NCI-H1092 (cell line): Measurements from ENCODE around the gene MEF2C.

ENCODE experiments used
- DNase-seq: peaks from one replicate; lab custom pipeline; 2025; lab: John Stamatoyannopoulos, UW

Gene MEF2C

DNA sequence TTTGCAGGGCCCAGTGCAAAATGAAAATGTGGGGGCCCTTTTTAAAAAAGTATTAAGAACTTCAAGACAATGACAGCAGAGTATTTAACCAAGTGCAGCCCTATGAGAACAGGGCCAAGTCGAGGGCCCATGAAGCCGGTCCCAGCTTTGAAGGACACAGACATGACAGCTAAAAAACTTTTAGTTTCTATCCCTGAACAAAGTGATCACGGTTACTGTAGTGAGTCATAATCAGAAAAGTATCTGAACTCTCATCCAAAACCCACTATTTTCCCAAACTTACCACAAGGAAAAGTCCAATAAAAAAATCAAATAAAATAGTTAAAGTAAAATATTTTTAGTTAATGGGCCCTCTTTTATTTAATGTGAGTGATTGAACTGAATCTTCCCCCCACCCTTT is 126.0 kb downstream of the MEF2C start:
- DNase-seq: no peak

DNA sequence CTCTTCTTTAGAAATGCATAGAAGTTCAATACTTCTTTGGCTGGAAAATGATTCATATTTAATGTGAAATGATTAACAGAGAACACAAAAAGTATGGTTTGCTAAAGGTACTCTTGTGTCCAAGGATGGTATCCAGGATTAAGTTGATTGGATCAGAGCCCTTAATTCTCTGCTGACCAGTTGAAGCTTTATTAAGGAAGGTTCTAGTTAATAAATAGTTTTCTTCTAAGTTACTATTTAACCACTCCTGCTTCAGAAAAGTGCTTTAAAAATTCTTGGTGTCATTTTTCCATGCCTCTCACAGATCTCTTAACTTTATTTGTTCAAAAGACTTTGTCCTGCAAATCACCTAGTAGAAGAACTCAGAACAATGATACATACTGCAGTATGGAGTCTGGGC is 134.3 kb downstream of the MEF2C start:
- no peak for DNase-seq

DNA sequence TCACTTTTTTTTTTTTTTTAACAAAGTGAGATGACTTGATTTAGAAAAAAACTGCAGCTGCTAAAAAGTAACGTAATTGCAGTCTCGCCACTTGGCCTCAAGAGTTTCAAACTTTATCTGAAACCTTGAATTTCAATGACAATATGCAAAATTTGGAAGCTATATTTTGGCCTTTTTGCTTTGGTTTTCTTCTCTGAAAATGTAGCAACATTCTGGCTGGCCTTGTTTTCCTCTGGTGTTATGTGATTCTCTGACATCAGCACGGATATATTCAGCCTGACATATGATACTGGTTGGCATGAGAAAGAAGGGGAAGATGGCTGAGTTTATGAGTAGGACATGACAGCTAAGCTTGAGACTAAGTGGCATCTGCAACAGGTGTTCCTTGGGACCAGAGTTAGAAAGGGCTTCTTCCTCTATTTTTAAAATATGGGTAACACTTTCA is 136.5 kb downstream of the MEF2C start:
- DNase-seq: no peak

DNA sequence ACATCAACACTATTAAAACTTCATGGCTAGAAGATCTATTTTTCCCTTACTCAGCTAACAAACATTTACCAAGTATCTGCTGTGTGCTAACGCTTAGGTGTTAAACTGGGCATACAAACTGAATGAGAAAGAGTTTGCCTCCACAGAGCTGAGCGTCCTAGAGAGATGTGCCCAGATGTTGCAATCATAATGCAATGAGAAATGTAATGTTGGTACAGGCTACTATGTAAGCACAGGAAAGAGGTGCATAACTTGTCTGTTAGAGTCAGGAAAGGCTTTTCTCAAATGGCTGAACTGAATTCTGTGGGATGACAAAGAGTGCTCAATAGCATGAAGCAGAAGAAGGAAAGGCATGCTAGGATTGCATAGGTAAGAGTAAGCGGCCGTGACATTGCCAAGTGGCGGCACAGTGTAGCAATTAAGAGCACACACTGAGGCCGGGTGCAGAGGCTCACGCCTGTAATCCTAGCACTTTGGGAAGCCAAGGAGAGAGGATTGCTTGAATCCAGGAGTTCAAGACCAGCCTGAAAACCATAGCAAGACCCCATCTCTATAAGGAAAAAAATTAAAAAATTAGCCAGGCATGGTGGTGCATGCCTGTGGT is 137.8 kb downstream of the MEF2C start:
- DNase-seq: no peak

DNA sequence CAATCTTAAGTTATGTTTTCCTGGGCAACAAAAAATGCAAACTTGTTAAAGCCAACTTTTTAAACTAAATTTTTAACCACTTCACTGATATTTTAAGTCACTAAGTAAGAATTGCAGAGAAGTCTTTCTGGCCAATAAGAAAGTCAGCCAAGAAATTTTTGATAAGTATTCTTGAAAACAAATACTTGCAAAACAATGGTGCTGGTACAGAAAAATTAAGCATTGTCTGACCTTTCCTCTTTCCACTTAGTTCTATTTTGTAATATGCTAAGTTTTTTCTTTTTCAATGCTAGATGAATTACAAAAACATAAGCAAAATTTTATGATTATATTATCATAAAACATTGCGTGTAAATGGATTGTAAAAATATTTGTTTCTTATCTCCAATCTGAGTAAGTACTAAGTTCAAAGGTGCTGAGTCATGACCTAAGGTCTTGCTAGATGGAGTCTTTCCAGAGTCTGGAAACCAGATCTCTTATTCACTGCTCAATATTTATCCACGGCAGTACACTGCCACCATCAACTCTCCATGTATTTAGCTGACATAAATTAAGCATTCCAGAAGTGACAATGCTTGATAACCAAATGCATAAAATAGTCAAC is 139.7 kb downstream of the MEF2C start:
- DNase-seq: no peak

DNA sequence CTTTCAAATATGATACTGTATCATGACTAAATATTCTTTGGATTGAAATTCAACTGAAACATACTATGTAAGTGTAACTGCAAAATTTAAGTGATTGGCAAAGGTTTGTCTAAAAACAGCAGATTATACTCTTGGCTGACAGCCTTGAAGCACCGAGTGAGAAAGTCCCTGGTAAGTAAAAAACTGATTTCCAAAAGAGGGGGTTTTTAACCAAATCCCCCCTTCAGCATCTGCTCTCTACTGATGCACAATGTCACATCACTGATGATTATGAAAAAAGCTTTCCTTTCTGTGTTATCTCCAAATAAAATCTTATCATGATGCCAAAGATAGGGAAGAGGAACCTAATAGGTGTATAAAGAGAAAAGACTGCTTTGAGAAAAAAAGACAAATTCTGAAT is 141.0 kb downstream of the MEF2C start:
- no peak for DNase-seq

DNA sequence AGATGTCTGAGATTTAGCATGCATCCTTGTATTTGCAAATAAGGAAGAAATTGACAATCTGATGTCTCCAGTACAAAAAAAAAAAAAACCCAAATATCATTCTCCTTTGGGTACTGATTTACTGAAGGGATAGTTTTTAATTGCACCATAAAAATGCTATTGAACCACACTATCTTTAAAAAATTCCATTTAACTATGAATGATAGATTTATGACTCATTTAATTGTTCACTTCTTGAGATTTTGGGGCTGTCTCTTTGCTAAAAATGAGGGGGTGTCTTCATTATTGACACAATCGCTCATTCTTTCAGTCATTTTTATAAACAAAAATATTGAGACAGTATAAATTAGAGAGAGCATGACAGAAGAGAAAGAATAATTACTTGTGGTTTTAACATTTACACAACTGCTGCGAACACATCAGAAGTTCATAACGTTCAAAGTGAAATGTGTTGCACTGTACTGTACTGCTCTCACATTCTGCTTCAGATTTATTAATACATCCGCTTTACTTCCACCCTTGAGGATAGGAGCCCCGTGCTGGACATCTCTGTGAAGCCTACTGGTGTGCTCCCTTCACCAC is 142.3 kb downstream of the MEF2C start:
- no peak for DNase-seq

DNA sequence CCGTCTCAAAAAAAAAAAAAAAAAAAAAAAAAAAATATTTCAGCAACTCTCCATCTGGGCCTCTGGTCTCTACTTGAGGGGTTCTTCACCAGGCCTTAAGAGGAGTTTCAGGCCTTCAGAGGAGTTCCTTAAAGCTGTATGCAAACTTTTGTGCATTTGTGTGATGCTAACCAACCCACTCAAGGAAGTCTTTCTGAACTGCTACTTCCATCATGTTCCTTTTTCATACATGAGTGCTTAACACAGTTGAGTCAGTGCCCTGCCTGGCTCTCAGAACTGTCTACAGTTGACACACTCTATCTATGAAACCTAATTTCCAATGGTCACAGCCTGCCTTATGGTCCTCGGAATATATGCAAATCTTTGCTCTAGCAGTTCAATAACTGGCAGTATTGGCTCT is 146.5 kb downstream of the MEF2C start:
- no peak for DNase-seq

DNA sequence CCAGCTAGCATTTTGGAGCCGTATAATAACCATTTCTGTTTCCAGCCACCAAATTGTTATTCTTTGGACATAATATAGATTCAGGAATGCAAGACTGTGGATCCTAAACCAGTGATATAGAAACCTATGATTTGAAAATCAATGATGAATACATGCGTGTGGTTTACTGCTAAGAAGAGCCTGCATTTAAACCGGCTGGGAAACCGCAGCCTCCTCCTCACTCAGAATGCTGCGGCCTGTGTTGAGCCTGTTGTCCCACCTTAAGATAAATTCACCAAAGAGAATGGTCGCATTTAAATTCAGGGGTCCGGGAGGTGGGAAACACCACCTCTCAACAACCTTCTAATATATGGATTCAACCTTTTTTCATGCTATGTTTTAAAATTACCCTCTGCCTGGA is 148.0 kb downstream of the MEF2C start:
- no peak for DNase-seq

DNA sequence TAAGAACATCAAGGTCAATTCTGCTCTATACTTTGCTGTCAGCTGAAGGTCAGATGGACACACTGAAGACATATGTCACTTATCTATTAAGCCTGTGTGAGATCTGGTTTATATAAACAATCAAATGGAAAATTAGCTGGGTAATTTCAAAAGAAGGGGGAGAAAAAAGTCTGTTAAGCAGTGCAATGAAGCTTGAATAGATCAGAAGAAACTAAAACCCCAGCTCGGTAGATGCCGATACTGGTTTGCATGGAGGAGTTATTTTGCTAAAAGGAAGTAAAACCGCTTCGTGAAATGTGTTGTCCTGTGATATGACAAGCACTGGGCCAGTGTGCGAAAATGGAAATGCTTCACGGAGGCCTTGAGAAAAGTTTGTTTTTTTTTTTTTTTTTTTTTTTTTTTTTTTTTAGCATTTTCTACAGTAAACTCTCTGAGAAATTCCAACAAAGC is 148.8 kb downstream of the MEF2C start:
- no peak for DNase-seq

DNA sequence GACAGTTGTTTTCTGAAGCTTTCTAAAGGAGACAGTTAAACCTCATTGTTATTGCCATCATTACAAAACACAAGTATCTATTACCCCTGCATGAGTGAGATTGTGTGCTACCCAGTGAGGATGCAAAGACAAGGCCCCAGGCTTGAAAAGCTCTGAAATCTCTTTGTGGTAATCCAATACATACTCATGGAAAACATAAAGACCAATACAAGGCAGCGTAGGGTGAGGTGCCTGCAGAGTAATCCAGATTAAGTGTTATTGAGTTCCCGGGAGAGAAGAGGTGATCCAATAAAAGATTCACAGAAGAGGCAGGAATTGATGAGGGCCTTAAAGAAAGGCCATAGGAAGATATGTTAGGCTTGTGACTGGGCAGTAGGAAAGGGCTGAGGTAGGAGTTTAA is 150.1 kb downstream of the MEF2C start:
- DNase-seq: no peak

DNA sequence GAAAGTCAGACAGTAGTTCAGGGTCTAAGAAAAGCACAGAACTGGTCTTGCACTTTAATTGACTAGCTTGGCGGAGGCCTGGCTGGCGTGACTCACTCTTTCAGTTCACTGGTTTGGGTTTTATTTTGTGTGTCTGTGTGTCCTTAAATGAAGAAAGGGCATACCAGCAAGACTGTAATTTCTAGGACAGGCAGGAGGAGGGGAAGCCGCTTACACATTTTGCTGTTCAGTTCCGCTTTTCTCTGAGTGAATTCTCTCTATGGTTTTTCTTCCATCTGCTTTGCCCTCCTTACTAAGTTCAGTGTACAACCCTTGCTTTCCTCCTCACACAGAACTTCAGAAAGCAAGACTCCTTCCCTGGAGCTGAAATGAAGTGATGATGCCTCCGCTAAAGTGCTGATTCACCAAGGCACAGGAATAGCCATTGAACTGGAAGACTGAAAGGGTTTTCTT is 150.8 kb downstream of the MEF2C start:
- DNase-seq: no peak

DNA sequence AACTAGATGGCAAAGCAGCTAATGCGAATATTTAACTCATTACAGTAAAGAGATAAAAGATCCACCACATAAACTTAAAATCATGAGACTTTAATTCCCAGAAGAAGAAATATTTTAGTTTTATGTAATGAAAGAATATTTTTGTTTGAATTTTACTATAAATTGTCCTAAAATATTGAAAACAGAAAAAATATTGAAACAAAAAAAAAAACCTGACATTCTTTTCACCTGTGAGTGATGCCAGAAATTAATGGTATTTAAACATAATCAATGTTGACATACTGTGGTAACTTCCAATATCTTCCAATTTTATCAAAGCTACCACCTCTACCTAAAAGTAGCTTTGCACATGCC is 153.2 kb downstream of the MEF2C start:
- no peak for DNase-seq

DNA sequence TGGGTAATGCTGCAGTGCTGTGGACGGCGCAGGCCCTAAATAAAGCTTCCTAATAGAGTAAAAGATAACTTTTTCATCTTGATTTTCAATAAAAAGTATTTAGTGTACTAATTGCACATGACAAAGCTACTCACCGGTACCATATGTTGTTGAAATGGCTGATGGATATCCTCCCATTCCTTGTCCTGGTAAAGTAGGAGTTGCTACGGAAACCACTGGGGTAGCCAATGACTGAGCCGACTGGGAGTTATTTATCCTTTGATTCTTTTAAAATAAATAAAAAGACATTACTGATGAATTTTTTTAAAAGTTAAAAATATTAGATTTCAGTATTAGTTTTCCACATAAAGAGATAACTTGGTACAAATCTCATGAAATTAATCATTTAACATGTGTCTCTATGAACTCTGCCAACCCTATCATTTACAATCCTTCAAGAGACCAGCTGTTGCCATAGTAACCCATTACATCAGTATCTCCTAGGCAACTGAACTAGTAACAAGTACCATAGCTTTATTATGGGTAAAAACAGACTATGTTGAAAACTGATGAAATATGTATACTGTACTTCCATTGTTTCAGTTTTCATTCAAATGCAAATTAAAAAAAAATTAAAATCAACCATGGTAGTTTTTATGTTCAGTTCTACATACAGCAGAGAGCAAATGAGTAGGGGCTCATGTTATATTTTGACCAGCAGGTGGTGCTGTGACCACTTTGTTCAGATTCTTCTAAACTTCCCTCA is 153.7 kb downstream of the MEF2C start:
- peak; percentile 61 for DNase-seq

DNA sequence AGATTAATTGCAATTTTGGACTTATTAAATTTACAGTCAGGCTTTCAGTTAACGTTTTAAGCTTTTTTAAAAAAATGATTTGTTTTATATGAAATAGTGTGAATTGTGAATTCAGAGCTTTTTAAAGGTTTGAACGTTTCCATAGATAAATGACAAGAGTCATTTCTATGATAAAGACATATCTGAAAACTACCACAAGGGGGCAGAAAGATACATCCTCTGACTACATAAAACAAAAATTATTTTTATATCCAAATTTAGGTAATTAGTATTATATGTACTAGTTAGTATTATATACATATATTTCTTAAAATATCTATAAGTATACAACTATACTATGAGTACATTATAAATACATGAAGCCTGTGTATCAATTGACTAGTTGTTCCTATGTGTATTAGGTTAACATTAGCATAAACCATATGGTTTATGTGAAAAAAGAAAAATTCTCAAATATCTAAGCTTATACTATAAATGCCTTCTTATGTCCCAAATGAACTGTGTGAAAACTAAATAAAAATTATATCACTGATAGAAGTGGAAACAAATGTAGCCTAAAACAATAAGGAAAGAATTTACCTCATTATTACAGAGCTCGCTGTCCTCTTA is 155.2 kb downstream of the MEF2C start:
- DNase-seq: peak; percentile 5

DNA sequence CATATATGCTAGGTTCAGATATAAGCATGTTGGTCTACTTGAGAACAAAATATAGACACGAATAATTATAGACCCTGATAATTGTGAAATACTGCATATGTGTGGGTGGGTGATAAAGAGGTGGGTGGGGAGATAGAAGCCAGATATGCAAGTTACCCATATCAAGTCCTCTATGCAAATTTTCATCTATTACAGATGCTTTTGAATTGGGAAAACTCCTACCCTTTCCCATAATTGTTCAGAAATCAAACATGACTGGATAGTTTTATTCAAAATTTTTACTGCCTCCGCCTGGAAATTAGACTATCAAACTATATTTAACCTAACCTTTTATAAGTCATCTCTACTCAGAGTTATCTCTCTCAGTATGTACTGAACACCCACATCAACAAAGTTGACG is 157.5 kb downstream of the MEF2C start:
- DNase-seq: no peak

DNA sequence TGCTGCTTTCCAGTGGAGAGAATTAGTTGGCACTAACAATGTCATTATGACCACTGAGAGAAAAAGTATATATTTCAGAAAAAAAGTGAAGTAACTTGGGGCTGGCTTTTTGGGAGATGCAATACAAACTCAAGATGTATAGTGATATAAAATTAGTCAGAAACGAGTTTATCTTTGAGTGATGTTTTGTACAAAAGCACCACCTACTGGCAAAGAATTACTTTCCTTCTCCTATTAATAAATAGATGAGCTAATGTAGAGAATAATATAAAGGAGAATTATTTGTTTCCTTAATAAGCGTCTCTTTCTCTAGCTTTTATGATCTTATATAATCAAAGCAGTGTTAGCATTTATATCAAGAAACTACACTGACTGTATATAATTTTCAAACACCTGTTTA is 158.8 kb downstream of the MEF2C start:
- DNase-seq: no peak

DNA sequence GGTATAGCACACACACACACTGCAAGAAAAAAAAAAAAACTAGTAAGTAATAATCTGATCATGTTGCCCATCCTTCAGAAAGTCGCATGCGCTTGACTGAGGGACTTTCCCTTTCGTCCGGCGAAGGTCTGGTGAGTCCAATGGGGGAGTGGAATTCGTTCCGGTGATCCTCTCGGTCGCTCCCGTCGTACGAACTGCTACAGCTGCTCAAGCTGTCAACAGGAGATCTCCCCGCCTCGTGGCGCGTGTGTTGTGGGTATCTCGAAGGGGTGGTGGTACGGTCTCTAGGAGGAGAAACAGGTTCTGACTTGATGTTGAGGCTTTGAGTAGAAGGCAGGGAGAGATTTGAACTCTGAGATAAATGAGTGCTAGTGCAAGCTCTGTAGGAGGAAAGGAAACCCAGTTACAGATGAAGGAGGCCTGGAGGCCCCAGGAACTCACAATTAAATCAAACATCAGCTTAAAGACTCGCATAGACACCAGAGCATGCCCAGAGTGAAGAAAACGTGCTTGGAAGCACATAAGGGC is 160.4 kb downstream of the MEF2C start:
- DNase-seq: no peak

DNA sequence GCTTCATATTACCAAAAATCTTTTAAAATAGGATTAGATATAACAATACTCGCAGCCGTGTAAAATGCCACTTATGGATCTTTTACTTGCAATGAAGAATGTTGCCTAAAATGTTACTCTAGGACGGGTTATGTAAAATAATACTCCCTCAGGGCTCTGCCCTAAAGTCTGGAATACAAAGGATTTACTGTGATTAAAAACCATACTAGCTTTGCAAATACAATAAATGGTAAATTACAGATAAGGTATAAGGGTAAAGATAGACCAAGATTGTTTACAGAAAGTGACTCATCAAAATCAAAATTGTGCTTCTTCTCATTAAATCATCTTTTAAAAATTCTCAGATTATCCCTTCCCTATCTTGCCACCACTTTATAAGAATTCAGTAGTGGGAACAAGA is 163.6 kb downstream of the MEF2C start:
- DNase-seq: no peak

DNA sequence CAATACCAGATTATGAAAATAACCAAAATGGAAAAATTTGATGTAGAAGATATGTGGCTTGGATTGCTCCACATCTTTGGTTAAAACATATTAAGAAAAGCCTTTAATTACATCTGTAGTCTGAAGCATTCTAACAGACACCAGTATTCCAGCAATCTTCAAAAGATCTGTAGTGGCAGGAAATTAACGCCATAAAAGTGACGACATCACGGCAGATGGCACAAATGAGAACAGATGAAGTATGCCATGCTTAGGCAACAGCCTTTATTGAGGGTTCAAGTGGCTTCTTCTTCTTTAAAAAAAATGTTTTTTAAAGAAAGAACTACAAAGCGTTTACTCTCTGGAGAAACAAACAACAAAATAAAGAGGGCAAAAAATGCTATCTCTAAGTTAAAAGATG is 164.2 kb downstream of the MEF2C start:
- no peak for DNase-seq

DNA sequence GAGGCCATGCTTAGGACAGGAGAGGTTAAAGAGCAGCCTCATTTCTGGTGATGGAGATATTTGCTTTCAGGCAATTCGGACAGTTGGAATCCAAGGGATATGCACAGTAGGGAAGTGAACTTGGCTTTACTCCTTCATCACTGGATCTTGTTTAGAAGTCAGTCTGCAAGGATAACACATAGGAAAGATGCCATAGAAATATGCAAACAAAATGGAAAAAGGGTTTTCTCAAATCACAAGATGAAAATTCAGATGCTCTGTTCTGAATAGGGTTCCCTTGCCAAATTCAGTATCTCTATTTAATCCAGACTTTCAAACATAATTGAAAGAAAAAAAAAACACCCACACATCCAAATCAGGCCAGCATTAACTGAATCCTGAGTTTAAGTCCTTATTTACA is 166.9 kb downstream of the MEF2C start:
- no peak for DNase-seq

DNA sequence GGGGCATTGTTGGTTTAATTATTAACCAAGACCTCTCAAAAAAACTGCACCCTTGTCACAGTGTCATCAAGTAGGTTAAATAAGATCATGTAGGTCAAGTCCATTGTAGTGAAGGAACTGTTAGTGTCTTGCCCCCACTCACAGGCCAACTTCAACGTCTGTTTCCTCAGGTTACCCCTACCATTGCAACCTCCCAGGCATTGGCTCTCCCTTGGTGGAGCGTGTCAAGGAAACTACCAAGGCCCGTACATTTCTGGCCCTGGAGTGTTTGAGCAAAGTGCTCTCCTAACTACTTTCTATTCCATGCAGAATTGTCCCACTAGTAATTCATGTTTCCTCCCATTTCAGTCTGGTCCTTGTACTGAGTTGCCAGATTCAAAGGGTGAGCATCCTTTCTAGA is 167.5 kb downstream of the MEF2C start:
- DNase-seq: no peak
